NCI-H1694 treated with DMSO at 0.1 percent for 48 hours (cell line): ENCODE measurements around the gene NDUFB8.

Experiments used
- DNase-seq: peaks from one replicate; lab custom pipeline; 2025; lab: John Stamatoyannopoulos, UW

Gene NDUFB8

DNA sequence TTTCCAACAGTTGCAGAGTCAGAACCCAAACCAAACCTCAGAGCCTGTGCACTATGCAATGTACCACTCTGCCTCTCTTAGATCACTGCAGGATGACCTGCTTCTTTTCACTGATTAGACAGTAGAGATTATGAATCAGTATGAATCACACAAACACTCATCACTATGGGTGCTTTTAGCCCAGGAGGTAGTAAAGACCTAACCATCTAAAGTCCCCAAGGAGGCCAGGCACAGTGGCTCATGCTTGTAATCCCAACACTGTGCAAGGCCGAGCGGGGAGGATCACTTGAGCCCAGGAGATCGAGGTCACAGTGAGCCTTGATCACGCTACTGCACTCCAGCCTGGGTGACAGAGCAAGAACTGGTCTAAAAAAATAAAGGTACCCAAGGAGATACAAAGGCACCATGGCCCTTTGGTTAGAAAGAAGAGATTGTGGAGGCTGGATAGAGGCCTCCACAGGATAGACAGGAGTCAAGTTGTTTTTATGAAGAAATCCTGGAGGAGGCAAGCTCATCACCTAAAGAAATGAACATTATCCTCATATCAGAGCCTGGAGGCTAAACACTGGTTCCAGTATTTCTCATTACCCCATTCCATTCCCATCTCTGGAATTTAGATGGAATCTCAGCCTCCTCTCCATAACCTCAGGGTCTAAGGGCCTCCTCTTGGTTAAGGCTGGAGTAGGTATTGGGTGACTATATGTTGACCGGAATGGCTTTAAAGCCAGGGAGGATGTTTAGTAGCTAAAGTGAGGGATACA lies 22.9 kb downstream of the NDUFB8 start:
- DNase-seq, result no peak

DNA sequence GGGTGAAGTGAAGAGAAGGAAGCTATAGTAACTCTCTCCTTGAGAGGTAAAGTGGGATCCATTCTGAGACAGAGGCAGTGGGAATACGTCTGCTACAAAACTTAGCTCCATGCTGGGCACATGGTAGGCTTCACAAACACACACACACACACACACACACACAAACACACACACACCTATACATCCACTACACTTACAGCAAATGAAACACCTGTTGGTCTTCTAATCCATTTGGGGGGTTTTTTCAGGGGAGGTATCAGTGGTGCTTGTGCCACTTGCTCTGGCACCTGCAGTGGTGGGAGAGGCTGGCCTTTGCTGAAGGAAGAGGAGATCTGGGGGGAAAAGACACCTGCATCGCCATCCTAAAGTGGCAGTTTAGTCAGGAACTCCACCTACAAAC lies 24.5 kb downstream of the NDUFB8 start:
- no peak for DNase-seq

DNA sequence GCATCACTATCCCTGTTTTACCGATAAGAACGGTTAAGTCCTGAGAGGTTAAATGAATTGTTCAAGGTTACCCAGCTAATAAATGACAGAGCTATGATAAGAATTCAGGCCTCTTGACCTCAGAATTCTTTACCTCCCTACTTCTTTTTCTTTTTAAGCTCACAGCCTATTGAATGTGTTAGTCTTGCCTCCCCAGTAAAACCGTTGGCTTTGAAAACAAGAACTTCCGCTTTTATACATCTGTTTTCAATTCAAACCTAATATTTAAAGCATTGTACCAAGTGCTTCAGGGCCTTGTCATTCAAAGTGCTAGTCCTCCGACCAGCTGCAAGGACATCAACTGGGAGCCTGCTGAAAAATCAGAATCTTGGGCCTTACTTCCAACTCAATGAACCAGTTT lies 25.6 kb downstream of the NDUFB8 start:
- no peak for DNase-seq

DNA sequence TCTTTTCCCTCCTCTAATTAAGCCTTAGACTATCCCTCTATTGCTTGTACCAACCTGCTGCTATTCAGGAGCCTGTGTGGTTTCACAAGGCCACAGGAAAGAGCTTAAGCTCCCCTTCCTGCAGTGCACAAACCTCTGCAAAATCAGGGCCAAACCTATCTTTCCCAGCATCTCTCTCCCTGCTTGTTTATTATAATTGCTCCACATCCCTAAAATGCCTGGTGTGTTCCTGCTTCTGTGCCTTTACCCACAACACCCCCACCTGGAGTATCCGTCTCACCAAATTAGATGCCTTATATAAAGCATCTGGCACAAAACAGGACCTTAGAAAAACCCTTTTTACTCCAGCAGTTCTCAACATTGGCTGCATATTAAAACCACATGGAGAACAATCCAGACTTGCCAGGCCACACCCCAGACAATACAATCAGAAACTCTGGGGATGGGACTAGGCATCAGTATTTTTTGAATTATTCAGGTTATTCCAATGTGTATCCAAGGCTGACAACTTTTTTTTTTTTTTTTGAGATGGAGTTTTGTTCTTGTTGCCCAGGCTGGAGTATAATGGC lies 26.7 kb downstream of the NDUFB8 start:
- DNase-seq, result no peak

DNA sequence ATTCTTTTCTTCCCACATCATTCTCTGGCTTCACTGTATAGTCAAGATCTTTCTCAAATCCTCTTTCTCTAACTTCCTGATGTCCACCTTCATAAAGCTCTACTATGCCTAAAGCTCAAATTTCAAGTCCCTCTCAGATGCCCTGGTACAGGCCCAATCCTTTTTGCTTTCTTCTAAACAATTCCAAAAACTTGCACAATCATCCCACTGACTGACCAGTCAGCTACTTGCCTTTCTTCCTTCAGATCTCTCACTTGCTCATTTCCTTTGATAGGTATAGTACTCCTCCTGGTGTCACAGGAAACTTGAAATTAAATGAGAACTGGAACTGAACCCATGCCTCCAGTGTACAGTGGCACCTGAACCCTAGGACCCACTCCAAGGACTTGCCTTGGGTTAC lies 28.2 kb downstream of the NDUFB8 start:
- DNase-seq, result no peak

DNA sequence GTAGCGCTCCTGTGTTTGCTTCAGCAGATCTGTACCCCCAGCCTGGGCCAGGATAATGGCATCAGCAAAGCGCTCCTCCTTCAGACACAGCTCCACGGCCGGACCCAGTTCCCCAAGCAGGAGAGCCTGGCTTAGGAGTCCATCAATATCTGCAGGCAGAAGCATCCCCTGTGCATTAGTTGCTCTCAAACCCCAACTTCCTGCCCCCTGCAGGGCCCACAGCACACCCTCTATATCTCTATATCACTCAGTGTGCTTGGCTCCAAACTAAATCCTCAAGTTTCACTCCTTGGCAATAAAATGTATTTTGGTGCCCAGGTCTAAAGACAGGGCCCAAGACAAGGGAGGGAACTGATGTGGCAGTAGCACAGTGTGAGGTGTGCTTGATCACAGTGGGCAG lies 31.6 kb downstream of the NDUFB8 start:
- no peak for DNase-seq

DNA sequence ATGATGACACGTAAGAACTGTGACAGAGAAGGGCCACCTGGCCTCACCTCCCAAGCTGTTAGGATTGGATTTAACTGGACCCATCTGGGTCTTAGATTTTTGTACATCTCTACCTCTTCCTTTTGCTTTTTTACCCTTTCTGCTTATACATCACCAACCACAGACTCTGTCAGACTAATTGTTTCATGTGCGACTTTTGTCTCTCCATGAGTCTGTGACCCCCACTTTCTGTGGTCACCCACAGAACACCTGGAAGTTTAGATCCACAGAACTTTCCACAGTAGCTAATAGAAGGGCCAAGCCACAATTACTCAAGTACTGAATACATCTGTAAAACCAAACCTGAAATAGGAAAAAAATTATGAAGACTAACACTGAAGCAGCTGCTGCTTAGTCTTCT lies 33.1 kb downstream of the NDUFB8 start:
- no peak for DNase-seq

DNA sequence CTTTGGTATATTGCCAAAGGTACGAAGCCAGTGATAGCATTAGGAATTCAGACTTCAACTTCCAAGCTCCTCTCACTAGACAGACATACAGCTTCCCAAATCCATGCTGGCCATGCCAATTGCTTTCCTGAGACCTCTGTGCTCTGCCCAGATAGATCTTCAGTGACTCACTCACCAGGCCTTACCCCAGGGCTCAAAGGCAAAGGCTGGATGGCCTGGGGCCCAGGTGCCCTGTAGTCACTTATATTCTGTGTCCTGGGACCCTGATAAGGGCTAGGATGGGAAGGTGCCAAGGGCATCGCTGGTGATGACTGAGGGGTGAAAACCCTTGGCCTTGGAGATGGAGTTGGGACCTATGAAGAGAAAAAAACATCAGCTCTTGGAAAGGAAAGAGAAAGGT lies 39.1 kb downstream of the NDUFB8 start:
- DNase-seq, result no peak

DNA sequence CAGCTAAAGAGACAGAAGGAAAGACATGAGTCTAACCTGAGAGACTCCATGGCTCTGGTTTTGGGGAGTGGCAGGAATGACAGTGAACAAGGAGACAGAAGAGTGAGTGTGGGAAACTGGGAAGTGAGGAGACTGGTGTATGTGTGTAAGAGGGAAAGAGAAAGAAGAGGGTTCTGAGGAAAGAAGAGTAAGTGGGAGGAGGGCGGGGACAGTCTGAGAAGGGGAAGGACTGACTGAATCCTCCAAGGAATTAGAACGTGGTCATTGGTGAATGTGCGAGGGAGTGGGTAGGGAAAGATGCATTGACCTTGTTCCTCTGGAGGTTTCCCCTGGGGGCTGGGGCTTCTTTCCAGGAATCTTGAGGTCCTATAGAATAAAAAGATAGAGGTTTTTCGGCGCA lies 40.3 kb downstream of the NDUFB8 start:
- no peak for DNase-seq

DNA sequence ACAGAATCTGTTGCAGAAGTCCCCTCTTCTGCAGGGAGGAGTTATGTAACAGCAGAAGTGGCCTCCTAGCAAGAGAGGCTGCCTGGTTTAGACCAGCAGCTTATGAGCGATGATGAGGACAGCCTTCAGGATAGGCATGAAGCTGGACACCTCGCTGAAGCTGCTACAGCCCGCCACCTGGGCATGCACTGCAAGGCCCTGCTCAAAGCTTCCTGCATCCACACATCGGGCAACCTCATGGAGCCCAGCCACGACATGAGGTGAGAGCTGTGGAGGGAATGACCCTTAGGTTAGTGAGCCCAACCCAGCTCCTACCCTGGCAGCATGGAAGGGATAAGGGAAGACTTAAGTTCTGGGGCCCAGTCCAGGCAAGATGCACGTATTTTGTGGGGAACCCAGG lies 42.1 kb downstream of the NDUFB8 start:
- DNase-seq, result no peak

DNA sequence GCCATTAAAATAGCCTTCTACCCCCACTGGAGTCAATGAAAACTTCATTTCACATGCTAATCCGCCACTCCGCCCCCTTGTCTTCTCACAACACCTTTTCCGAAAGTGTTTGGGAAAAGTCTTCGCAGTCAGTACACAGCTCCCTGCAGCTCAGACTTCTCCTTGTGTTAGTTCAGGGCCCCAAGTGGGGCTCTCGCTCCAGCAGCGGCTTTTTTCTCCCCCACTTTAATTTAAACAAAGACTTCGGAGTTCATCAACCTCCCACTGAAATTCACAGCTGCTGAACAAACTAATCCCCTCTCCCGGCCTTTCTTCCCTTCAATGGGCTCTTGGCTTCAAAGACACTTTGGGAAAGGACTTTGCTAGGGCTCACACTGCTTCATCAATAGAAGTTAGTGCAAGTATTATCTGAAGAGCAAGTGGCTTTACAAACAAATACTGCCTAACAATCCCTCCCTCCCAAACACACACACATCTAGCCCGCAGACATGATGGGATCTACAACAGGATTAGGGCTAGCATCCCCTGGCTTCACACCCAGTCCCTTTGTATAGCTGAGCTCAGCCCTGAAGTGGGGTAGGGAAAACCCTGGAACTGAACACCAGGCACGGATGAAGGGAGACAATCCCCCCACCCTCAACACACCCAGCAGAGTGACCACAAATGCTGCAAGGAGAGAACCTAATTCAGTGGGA lies 43.7 kb downstream of the NDUFB8 start:
- no peak for DNase-seq

DNA sequence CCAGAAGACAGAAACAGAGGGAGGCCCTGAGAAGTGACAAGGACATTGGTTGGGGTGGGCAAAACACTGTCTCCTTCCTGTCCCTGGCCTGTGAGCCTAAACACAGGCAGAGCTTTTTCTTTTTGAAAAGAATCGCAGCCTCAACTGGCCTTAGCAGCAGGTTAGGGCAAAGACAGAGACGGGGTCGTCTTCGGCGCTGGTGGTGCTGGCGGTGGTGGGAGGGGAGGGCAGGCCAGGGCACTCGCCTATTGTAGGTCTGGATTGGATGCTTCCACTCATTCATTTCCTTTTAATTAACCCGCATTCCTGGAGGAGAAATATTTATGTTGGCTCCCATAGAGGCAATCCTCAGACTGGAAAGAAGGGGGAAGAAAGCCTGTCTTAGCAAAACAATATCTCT lies 44.3 kb downstream of the NDUFB8 start:
- no peak for DNase-seq

DNA sequence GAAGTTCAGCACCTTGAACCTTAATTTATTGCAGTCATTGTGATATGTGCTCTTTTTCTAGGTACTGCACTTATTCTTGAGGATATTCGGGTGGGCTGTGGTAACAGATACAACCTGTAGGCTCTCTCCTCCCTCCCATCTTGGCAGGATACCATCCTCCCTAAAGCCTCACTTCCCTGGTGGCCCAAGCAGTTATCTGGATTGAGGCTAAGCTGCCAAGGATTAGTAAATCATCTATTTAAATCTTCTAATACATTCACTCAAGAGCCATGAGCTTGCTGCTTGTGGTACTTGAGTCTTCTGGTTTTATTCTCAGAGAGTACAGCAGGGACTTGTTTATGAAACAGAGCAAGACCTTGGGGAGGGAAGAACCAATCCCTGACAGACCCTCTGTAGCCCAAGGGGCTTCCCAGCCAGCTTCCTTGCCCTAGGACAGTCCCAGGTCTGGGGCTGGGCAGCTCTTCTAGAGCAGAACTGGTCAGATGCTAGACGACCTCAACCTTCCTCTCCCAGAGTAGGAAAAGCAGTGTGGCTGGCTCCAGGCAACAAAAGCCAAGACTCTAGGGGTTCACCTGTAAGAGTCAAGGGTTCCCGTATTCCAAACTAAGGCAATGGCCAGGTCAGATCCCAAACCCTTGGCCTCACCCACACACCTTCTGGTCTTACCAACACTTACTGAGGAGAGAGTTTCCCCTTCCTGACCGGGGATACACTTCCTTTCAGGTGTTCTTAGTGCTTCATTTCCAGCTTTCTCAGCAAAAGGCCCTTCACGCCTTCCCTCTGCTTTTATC lies 45.6 kb downstream of the NDUFB8 start:
- DNase-seq, result no peak

DNA sequence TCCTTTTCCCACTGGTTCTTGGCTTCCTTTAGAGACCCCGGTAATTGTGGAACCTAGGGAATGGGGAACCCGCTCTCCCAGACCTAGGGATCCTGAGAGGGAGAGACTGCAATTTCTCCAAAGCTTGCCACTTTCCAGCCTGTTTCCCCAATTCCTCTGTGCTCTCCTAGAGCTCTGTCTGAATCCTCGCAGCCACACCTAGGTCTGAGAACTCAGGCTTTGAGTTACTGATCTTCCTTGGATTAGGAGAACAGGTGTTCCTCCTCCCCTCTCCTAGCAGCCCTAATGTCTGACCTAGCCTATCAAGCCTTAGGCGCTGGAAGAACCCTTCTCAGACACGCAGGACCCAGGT lies 46.9 kb downstream of the NDUFB8 start:
- no peak for DNase-seq

DNA sequence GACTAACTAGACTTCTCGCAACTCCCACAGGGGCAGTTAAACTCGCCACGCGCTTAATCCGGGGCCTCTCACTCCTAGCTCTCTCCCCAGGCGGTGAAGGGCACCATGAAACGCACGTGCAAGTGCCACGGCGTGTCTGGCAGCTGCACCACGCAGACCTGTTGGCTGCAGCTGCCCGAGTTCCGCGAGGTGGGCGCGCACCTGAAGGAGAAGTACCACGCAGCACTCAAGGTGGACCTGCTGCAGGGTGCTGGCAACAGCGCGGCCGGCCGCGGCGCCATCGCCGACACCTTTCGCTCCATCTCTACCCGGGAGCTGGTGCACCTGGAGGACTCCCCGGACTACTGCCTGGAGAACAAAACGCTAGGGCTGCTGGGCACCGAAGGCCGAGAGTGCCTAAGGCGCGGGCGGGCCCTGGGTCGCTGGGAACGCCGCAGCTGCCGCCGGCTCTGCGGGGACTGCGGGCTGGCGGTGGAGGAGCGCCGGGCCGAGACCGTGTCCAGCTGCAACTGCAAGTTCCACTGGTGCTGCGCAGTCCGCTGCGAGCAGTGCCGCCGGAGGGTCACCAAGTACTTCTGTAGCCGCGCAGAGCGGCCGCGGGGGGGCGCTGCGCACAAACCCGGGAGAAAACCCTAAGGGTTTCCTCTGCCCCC lies 47.4 kb downstream of the NDUFB8 start:
- peak; percentile 19 for DNase-seq

DNA sequence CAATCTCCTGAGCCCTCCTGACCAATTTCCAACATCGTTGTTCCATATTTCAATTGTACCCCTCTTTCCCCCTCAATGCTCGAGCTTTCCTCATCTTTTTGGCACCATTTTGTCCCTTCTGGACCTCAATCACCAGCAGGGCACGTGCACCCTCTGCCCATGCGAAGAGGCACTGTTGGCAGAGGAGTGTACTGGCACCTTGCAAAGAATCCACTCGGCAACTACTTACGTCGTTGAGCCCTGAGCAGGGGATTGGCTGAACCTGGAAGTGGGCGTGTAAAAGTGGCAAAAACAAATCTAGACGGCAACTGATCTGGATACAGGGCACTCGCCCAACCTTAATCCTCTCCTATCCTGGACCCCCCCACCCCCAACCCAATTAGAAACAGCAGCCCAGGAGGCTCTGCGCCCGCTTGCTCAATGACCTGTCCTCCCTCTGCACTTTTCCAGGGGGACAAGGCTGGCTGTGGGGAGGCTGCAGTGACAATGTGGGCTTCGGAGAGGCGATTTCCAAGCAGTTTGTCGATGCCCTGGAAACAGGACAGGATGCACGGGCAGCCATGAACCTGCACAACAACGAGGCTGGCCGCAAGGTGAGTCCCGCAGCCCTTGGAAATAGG lies 48.1 kb downstream of the NDUFB8 start:
- peak; percentile 86 for DNase-seq

DNA sequence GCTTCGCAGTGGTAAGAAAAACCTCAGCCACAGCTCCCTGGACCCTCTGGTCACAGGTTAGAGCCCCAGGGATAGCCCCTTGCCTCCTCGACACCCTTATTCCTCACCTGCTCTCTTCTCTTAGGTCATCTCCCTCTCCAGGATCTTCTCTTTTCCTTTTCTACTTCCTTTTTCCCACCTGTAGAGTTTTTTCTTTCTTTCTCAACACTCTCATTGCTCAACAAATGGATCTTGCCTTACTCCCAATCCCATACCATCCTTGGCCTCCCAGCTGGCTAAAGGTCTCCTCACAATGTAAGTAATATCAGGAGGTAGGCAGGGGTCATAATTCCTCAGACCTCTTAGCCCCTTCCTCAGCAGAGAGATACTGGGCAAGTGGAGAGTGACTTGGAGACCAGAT lies 49.7 kb downstream of the NDUFB8 start:
- DNase-seq, result no peak

DNA sequence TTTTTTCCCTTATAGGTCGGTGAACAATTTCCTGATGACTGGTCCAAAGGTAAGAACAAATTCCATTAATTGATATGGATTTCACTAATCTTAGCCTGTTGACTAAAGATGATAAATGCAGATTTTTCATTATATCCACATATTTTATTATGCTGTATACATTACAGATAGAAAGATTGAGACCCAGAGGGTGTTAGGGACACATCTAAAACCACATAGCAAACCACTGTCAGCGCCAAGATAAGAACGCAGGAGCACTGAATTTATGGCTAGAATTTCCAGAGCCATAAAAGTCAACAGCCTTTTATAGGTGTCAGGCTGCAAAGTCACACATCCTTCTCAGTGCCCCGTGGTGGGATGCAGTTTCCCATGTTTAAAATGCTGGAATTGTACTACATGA lies 50.6 kb downstream of the NDUFB8 start:
- DNase-seq, result no peak

DNA sequence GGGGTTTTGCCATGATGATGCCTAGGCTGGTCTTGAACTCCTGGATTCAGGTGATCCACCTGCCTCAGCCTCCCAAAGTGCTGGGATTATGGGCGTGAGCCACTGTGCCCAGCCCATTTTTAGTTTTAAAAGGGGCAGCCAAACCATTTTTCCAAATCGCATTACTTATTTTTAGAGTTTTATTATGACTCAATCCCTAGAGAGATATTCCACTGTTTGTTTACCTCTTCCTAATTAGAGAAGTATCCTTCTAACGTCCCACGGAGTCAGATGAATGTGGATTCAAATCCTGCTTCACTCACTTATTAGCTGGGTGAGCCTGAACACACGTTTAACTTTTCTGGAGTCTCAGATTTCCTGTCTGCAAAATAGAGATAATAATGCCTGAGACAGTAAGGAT lies 51.7 kb downstream of the NDUFB8 start:
- no peak for DNase-seq
